GM23248 (cell line): Measurements from ENCODE around the gene COL13A1.

Source experiments
- EZH2 ChIP-seq: fragments of 200-600 bp; sonication (generic); IDR thresholded peaks from 2 replicates; pipeline ENCODE4 v1.6.1; 2018; ENCODE audit warnings: antibody characterized with exemption, mild to moderate bottlenecking; ENCODE audit not compliant: insufficient read depth, poor library complexity, severe bottlenecking
- EZH2phosphoT487 ChIP-seq: fragments of 200-600 bp; sonication (generic); IDR thresholded peaks from 2 replicates; pipeline ENCODE4 v1.6.1; 2018; ENCODE audit warnings: antibody characterized with exemption, moderate library complexity, mild to moderate bottlenecking, low read depth; ENCODE audit not compliant: insufficient read depth

DNA sequence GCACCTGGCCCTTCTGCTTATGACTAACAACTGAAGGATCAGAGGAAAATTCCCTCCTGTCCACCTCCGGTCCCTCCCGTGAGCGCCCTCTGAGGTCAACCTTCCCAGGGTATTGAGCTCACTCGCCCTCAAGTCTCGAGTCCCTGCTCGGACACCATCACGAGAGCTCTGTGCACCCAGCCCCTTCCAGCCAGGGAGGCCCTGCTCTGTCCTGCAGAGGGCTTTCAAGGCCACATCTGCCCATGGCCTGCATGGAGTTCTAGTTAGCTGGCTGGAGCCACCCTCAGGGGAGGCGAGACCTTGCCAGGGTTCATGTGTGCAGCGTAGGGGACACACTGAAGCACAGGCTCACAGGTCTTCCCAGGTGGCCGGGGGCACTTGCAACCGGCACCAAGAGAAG is 140.0 kb downstream of the COL13A1 start:
- TF ChIP-seq EZH2 (no peak), EZH2phosphoT487 (no peak)
